ENCODE data around the gene COL20A1.

COL20A1 gene

DNA sequence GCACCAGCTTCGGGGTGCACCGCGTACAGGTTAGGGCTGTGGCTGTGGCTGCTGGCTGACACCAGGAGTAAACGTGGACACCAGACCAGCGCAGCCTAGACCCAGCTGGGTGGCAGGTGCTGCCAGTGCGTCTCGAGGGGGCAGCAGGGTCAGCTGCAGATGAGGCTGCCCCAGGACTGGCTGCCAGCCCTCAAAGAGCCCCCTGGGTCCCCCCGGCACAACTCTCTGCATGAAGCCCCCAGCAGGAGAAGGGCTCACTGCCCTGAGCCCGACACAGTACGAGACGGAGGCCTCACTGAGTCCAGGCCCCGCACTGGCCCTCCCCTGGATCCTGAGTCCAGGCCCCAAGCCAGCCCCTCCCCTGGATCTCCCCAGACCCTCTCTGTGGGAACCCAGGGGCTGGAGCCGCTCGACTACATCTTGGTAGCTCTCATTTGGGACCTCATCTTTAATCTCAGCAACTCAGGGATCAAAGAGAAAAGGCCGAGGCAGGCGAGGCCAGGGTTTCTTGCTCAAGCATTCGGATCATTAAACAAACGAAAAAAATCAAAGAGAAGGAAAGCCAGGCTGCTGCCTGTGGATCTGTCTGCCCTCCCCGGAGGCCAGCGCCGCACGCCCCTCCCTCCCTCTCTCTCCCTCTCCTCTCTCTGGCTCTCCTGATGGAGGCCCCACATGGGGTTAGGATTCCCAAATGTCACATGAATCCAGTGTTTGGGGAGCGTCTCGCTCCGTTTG is 31.8 kb upstream of the COL20A1 start:
- no peak for DNase-seq

DNA sequence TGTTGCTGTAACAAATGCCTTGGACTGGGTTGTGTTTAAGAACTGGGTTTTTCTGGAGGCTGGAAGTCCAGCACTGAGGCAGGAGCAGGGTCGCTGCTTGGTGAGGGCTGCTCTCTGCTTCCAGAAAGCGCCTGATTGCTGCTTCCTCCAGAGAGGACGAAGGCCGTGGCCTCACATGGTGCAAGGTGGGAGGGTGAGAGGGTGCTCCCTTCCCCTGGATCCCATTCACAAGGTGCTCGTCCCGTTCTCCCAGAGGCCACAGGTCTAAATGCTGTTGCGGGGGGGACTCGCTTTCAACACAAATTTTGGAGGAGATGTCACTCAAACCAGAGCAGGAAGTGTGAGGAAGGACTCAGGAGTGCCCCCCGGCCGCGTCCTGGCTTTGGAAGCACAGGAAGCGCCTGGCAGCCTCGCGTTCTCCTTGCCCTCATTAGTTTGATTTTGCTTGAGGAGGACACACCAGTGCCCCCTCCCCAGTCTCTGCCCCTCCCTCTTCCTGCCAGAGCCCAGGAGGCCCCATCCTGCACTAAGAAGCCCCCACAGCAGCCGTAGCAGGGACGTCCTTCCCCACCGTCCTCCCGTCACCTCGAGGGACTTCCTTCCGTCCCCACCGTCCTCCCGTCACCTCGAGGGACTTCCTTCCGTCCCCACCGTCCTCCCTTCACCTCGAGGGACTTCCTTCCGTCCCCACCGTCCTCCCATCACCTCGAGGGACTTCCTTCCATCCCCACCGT is 31.0 kb upstream of the COL20A1 start:
- DNase-seq = no peak

DNA sequence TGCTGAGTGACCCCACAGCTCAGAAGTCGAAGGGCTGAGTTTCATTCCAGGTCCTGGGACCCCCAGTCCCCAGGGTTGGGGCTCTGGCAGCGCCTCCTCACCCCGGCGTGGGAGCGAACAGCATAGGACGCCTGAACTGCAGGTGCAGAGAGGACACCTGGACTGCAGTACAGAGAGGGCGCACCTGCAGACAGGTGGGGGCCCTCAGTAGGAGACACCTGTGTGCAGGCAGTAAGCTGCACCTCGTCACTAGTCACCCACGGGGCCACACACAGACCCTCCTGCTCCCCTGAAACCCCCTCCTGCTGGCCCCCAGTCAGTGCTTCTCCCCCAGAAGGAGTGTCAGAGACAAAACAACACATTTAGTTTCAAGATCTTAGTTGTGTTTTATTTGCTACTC is 30.1 kb upstream of the COL20A1 start:
- no peak for DNase-seq

DNA sequence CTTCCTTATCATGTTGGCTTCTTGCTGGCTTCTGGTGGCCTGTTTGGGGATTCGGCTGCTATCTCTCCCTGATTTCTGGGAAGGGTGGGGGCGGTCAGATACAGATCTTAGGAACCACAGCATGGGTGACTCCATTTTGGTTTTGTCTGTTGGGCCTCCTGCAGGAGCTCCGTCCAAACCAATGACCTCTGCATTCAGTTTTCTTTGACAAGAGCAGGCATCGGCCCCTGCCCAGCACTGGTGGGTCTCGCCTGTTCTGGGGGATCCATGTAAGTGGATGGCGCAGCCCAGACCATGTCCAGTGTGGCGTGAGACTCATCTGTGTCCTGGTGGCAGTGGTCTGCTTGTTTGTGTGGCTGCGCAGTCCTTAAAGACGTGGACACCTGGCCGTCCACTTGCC is 29.0 kb upstream of the COL20A1 start:
- DNase-seq = no peak

DNA sequence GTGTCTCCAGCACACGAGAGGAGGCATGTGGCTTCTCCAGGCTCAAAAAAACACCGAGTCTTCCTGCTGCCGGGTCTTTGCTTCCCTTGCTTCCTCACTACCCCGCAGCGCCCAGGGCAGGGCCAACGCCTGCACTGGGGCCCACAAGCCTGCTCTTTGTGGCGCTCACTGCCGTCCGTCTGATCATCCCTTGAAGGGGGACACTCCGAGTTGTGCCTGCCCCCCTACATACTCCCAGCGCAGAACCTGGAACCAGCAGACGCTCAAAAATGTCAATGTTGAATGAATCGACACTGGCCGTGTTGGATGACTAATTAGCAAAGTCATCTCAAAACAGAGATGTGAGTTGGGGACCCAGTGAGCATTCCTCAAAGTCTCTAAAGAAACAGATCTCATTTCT is 28.5 kb upstream of the COL20A1 start:
- no peak for DNase-seq

DNA sequence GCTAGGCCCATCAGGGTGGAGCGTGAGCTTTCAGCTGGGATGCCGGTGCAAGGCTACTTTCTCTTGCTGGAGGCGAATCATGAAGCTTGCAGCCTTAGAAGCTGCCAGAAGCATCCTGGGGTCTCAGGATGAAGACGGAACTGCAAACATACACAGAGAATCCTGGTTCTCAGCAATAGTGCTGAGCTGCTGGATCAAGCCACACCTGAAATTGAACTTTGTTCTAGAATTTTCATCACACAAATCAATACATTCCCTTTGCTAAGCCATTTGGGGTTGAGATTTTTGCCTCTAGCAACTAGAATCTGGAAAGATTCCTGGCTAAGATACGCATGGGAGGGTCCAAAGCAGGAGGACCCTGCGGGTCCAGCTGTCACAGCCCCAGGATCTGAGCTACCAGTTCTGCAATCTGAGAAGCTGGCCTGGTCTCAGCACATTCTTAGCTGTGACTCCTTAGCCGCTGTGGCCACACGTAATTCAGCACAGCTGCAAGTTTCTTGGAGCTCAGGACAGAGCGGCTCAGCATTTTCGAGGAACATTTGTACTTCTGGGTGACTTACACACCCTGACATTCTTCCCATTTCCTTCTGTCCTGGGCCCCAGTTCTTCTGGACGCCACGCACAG is 27.0 kb upstream of the COL20A1 start:
- DNase-seq = no peak

DNA sequence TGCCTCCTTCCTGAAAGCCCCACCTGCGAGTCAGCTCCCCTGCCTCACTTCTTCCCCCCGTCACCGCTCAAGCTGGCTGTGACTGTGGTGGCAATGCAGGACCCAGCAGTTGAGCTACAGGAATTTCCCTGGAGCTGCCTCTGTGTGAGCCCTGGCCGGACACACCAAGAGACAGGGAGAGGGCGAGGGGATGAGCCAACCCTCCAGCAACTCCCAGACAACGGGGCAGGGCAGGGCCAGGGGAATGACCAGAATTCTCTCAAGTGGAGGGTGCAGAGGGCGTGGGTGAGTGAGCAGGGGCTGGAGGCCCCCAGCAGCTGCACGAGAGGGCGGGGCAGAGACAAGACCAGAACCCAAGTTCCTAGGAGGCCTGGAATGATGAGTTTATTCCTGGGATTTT is 25.3 kb upstream of the COL20A1 start:
- no peak for DNase-seq

DNA sequence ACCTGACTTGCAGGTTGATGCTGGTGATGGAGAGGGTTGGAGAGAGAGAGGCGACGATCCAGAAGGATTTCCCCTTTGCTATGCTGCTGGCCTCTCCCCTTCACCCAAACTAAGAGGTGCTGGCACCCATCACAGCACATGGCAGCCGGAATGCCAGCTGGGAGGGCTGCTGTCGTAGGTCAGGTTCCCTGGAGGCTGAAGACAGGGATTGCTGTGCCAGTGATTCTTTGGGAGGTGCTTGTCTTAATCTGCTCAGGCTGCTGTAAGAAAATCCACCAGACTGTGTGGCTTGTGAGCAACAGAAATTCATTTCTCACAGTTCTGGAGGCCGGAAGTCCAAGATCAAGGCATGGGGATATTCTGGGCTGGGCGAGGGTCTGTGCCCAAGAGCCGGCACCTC is 24.7 kb upstream of the COL20A1 start:
- no peak for DNase-seq

DNA sequence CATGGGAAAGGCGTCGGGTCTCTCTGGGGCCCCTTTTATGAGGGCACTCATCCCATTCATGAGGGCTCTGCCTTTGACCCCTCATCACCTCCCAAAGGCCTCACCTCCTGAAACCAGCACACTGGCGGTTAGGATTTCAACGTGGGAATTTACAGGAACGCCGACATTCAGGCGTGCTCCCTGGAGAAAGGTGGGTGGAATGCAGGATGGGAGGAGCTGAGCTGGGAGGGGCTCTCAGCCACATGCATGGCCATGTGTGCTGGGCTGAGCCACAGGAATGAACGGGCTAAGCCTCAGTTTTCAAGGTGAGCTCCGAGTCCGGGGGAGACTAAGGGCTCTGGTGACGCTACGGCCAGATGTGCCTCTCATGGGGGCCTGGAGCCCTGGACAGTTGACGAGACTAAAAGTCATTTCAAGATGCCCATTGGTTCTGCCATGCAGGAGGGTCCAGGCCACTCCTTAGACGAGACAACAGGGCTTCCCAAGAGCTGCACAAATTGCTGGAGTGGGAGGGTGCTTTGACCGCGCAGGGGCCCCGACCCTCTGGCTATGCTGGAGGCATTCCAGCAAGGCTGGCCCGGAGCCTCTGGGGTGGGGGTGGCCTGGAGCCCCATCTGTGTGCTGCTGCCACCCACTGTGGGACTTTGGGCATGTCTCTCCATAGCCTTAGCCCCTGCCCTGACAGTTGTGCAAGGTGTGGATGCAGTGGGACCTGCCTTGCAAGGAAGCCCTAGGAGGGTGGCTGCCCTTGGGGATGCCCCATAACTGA is 24.1 kb upstream of the COL20A1 start:
- no peak for DNase-seq

DNA sequence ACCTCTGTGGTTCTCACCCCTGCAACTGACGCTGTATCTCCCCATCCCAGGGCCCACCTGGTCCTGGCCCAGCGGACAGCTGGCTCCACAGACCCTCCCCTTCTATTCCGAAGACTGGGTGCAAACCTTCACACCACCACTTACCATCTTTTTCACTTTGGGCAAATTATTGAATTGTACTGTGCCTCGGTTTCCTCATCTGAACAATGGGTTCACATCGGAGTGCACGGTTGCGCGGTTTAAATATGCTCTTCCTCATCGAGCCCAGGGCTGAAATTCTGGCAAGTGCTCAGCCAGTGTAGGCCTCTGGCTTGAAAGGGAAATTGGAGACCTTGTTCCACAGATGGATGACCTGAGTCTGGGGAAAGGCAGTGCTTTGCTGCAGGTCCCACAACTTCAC is 23.3 kb upstream of the COL20A1 start:
- no peak for DNase-seq

DNA sequence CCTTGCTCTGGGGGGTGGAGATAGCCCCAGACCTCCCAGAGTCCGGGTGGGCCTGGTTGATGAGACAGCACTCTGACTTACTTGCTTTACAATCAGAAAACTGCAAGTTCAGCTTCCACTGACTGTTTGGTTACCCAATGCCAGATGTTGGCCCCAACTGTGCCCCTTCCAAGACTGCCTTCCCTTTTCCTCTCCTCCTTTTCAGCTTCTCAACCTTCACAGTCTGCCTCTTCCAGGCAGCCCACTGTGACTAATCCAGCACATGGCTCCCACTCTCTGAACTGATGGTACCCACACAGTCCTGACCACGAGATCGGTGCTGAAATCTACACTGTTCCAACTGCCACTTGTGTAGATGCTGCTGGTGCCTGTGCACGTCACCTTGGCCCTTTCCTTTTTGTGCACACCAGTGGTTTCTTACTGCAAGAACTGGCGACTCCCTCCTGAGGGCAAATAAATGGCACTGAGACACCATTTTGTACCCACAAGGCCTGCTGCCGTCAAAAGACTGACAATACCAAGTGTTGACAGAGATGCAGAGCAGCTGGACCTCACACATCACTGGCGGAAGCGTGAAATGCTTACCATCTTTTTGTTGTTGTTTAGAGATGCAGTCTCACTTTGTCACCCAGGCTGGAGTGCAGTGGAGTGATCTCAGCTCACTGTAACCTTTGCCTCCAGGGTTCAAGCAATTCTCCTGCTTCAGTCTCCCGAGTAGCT is 22.2 kb upstream of the COL20A1 start:
- no peak for DNase-seq

DNA sequence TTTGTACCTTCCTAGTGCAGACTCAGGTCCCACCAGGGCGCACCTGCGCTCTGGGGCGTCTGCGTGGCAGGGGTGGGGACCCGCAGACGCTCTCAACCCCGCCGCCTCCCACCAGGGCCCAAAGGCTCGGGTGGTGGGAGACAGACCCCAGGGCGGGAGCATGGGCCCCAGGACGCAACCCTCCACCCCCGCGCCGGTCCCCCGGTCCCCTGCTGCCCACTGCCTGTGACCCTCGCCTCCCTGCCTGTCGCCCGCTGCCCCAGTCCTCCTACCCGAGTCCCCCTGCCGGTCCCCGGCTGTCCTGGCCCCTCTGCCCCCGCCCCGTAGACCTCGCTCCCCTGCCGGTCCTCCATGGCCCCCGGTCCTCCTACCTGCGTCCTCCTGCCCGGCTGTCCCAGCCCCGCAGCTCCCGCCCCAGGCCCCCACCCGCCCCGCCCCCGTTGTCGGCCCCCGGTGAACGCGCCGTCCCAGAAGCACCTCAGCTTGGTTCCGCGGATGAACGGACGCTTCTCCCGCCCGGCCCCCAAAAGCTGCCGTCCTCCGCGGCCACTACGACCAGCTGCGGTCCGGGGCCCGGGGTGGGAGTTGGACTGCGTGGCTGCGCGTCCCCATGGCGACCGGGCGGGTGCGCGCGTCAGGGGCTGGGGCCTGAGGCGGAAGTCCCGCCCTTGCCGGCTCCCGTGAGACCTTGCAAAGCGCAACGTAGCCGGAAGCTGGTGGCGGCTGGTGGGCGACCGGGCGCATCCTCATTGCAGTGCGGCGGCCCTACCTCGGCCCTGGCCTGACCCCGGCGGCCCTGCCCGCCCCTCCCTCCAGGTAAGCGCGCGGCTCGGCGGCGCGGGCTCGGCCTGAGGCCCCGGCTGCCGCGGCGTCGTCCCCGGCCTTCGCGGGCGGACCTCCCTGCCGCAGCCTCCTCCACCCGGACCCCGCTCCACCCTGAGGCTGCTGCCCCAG is 20.6 kb upstream of the COL20A1 start, which contains the start of gene ARFGAP1:
Gene ARFGAP1 (plus strand): TSS at position 709 of the 954 bp plus-strand sequence. CDS start 2,768 bp downstream, outside the sequence.
- DNase-seq = peak; percentile 92

DNA sequence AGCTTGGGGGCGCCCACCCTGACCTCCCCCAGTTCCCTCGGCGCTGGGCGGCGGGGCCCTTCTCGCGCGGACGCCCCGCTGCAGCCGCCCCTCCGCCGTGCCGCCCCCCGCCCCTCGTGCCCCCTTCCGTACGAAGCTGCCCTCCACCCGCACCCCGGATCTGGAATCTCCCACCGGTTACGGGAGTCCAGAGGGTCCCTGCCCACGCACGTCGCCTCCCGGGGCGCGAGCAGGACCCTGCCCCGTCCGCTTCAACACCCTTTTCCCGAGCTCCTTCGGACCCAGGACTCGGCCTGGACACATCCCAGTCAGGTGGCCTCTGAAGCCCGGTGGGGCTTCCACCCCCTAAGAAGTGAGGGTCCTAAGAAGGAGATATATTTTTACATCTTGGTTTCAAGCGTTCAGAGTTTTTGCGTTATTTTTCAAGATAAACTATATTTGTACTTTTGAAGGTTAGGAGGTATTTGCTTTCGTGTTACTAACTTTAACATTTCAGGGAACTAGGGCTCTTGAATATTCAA is 19.9 kb upstream of the COL20A1 start:
- no peak for DNase-seq

DNA sequence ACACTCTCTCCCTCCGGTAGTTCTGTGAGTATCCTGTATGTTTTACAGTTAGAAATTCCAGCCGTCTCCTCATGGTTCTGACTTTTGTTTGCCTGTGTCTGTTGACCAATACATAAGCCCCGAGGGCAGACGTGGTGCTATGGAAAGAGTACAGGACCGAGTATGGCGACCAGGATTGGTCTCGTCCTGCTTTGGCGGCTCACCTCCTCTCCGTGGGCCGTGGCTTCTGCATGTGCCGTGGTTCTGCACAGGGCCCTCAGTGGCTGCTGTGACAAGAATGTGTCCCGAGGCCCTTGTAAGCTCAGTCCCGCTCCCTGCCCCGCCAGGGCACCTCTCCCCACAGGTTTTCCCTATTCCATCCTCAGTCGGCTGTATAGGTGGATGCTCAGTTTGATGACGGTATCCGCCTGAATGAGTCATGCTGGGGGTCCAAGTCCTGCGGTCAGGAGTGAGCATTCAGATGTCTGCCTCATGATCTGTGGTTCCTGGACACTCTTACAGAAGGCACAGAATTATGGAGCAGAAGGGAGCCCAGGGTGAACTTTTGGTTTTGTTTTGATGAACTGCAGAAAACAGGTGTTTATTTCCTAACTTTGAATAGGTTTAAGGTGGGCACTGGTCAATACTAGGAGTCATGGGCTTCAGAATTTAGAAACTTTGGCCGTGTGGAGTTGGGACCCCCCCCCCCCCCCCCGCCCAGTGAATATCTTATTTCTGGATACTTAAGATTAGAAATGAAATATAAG is 19.2 kb upstream of the COL20A1 start:
- DNase-seq = no peak

DNA sequence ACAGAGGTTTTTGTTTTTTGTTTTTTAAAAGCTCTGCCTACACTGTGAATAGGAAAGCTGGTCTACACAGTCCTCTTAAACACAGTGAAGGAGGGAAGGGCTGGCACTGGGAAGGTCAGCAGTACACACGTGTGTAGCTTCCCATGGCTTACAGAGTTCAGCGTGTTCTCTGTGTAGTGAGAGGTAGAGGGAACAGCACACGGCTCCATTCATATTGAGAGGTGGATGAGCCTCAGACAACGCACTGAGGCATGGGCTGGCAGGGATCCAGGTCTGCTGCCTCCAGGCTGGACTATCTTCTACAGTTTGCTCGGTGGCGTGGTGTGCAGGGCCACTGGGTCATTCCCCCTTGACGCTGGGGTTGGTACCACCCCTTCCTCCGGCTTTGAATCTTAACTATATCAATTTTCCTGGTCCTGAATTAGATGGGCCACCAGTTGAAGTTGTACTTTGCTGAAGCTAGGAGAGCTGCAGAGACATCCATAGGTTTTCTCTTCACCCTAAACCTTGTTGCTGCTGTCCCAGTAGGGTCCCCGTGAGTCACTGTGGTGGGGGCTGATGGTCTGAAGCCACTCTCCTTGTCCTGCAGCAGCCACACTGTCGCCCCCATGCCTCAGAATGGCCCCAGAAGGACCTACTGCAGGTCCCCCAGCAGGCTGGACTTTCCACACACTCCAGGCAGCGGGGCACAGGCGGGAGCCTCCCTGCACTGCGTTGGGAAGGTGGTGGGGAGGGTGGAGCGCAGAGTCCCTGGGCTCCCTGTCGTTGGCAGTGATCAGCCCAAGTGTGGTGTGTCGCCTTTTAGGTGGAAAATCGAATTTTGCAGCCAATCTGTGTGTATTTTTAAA is 18.4 kb upstream of the COL20A1 start:
- no peak for DNase-seq

DNA sequence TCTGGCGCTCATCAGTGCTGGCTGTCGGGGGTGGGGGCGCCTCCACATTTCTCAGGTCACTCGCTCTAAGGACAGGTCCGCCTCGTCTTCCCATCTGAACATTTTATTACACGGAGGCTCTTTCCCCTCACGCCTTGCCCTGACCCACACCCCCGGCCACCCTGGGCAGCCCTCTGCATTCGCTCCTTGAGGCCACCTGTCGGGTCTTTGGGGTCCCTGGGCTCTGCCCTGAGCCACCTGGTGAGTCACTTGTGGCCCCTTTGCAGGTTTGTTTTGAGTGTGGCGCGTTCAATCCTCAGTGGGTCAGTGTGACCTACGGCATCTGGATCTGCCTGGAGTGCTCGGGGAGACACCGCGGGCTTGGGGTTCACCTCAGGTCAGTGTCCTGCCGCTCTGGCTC is 17.2 kb upstream of the COL20A1 start:
- no peak for DNase-seq

DNA sequence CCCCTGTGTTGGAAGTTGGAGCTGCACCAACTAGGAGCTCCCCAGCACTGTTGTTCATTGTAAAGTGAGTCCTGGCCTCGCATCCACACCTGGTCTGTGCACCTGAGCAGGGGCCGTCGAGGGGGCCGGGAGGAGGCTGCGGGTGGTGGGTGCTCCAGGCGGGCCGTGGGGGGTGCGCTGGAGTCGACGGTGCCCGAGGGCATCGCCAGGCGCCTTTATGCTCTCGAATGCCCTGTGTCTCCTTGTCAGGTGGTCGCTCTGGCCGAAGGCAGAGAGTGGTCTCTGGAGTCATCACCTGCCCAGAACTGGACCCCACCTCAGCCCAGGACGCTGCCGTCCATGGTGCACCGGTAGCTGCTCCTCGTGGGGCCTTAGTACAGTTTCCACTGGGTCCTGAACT is 16.0 kb upstream of the COL20A1 start:
- no peak for DNase-seq

DNA sequence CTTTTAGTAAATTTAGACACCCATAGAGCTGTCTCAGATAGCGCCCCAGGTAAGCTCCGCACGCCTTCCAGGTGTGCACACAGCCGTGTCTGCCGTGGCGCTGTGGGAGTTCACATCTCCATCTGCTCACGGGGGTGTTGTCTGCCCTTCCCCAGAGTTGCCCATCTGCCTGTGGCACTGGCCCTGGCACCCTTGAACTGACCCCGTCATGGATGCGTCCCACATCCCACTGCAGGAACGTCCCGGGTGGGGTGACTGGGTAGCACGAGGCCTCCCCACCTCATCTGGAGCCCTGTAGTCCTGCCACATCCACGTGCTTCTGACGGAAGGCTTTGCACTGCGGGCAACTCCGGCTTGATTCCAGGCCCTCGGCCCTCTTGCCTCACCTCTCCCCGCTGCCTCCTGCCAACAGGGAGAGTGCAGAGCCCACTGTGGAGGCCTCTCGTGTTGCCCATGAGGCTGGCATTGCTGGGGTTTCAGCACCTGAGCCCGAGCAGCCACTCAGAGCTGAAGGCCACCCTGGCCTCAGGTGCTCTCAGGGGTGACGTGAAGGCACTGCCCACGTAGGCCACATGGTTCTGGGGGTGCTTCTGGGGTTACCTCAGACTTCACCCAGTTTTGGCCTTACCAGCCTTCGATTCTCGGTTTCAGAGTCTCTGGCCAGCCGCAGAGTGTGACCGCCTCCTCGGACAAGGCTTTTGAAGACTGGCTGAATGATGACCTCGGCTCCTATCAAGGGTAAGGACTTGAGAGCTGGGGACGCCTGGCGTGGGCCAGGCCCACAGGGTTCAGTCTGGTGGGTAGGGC is 15.3 kb upstream of the COL20A1 start:
- DNase-seq = no peak

DNA sequence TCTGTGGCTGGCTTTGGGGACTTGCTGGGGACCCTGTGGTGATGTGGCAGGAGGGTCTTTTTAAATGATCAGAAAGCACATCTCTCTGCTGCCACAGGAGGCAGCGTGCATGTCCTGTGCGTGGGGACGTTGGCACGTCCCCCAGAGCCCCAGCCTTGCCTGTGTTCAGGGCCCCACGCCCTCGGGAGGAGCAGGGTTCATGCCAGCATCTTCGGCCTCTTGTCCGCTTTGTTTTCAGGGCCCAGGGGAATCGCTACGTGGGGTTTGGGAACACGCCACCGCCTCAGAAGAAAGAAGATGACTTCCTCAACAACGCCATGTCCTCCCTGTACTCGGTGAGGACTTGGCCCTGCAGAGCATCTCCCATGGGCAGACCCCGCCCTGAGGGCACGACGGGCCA is 14.3 kb upstream of the COL20A1 start:
- no peak for DNase-seq
